ENCODE measurements around the gene SYT13. TPM values are rescaled to one million over a fixed set of nuclear protein-coding genes. Genes with fewer than 3 reads are reported as not detected.

The SYT13 gene
- polyA plus RNA-seq, 1 donor (not counting 4 experiments of a cell fraction or from before 2014, with no cell fraction given): not detected

GRCh38 chr11:45226901-45227300 is 59.2 kb downstream of the SYT13 start:
- TF ChIP-seq, protein P1, sequence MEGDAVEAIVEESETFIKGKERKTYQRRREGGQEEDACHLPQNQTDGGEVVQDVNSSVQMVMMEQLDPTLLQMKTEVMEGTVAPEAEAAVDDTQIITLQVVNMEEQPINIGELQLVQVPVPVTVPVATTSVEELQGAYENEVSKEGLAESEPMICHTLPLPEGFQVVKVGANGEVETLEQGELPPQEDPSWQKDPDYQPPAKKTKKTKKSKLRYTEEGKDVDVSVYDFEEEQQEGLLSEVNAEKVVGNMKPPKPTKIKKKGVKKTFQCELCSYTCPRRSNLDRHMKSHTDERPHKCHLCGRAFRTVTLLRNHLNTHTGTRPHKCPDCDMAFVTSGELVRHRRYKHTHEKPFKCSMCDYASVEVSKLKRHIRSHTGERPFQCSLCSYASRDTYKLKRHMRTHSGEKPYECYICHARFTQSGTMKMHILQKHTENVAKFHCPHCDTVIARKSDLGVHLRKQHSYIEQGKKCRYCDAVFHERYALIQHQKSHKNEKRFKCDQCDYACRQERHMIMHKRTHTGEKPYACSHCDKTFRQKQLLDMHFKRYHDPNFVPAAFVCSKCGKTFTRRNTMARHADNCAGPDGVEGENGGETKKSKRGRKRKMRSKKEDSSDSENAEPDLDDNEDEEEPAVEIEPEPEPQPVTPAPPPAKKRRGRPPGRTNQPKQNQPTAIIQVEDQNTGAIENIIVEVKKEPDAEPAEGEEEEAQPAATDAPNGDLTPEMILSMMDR (optimal IDR thresholded peaks at IDR 0.05 in 1 of 3, IDR thresholded peaks at IDR 0.05 in 1 of 3, conservative IDR thresholded peaks at IDR 0.05 in 1 of 3; ENCODE audit: extremely low read depth in 1 of 3, insufficient read depth in 2 of 3, low read length in 3 of 3): no peak
- TF ChIP-seq EZH2 (IDR thresholded peaks at IDR 0.05; ENCODE audit: low read length): no peak
- no peaks in the 10 kb centered on the region for H3K9me1 ChIP-seq (ENCODE audit: control insufficient read depth, extremely low read depth, insufficient read depth, low read length)
- no peak overlapping the region for H3K4me2 ChIP-seq (ENCODE audit: control insufficient read depth, extremely low read depth, insufficient read depth, low read depth, low read length)
- no peaks in the 10 kb centered on the region for H3K79me2 ChIP-seq (ENCODE audit: control insufficient read depth, insufficient read depth, low read length)
- no peaks in the 10 kb centered on the region for H3K9me3 ChIP-seq (ENCODE audit: control insufficient read depth, low read depth, low read length)
- DNase-seq (ENCODE audit: low read depth, low spot score) (no peak), FAIRE-seq (no peak)
- H3K9ac ChIP-seq (ENCODE audit: control insufficient read depth, extremely low read depth, insufficient read depth, low read length): no peak overlapping the region
- no peak overlapping the region for H2AFZ ChIP-seq (ENCODE audit: control insufficient read depth, low read length)
- no peak overlapping the region for H3K27ac ChIP-seq (ENCODE audit: control insufficient read depth, insufficient read depth, low read length)
- no peaks in the 10 kb centered on the region for H4K20me1 ChIP-seq (ENCODE audit: control insufficient read depth, extremely low read depth, insufficient read depth, low read length)
- H3K4me3 ChIP-seq (ENCODE audit: control insufficient read depth in 2 of 3, extremely low read depth in 1 of 3, insufficient read depth in 2 of 3, low read depth in 1 of 3, low read length in 3 of 3): no peak overlapping the region
- dilution Hi-C loops (cut with MboI; ENCODE audit: extremely low pct_ligation_motif_present, low sequenced_read_pairs): no loop called here
- H3K27me3 ChIP-seq (ENCODE audit: control insufficient read depth, extremely low read depth, insufficient read depth, low read length): no peaks in the 10 kb centered on the region
- no peaks in the 10 kb centered on the region for H3K36me3 ChIP-seq (ENCODE audit: control insufficient read depth in 2 of 2, extremely low read depth in 1 of 2, insufficient read depth in 2 of 2, low read length in 2 of 2)
- H3K4me1 ChIP-seq (ENCODE audit: control insufficient read depth, extremely low read depth, insufficient read depth, low read length): no peaks in the 10 kb centered on the region

DNA sequence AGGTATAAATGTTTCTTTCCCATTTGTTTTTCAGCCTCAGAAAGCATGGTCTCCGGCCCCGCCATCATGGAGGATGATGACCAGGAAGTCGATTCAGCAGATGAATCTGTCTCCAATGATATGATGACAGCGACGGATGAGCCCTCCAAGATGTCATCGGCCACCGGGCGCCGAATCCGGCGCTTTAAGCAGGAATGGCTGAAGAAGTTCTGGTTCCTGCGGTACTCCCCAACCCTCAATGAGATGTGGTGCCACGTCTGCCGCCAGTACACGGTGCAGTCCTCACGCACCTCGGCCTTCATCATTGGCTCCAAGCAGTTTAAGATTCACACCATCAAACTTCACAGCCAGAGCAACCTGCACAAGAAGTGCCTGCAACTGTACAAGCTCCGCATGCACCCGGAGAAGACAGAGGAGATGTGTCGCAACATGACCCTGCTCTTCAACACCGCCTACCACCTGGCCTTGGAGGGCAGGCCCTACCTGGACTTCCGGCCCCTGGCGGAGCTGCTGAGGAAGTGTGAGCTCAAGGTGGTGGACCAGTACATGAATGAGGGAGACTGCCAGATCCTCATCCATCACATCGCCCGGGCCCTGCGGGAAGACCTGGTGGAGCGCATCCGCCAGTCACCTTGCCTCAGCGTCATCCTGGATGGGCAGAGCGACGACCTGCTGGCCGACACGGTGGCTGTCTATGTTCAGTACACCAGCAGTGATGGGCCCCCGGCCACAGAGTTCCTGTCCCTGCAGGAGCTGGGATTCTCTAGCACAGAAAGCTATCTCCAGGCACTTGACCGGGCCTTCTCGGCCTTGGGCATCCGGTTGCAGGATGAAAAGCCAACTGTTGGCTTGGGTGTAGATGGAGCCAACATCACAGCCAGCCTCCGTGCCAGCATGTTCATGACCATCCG is 59.9 kb downstream of the SYT13 start:
- H3K4me3 ChIP-seq (ENCODE audit: control insufficient read depth in 2 of 3, extremely low read depth in 1 of 3, insufficient read depth in 2 of 3, low read depth in 1 of 3, low read length in 3 of 3): no peak overlapping the region
- no peak overlapping the region for H3K9ac ChIP-seq (ENCODE audit: control insufficient read depth, extremely low read depth, insufficient read depth, low read length)
- no peaks in the 10 kb centered on the region for H3K27me3 ChIP-seq (ENCODE audit: control insufficient read depth, extremely low read depth, insufficient read depth, low read length)
- no peaks in the 10 kb centered on the region for H4K20me1 ChIP-seq (ENCODE audit: control insufficient read depth, extremely low read depth, insufficient read depth, low read length)
- no peak overlapping the region for H3K27ac ChIP-seq (ENCODE audit: control insufficient read depth, insufficient read depth, low read length)
- no peaks in the 10 kb centered on the region for H3K79me2 ChIP-seq (ENCODE audit: control insufficient read depth, insufficient read depth, low read length)
- DNase-seq (ENCODE audit: low read depth, low spot score) (no peak), FAIRE-seq (no peak)
- no peak overlapping the region for H2AFZ ChIP-seq (ENCODE audit: control insufficient read depth, low read length)
- dilution Hi-C loops (cut with MboI; ENCODE audit: extremely low pct_ligation_motif_present, low sequenced_read_pairs): no loop called here
- H3K9me1 ChIP-seq (ENCODE audit: control insufficient read depth, extremely low read depth, insufficient read depth, low read length): no peaks in the 10 kb centered on the region
- no peaks in the 10 kb centered on the region for H3K36me3 ChIP-seq (ENCODE audit: control insufficient read depth in 2 of 2, extremely low read depth in 1 of 2, insufficient read depth in 2 of 2, low read length in 2 of 2)
- no peaks in the 10 kb centered on the region for H3K9me3 ChIP-seq (ENCODE audit: control insufficient read depth, low read depth, low read length)
- no peaks in the 10 kb centered on the region for H3K4me1 ChIP-seq (ENCODE audit: control insufficient read depth, extremely low read depth, insufficient read depth, low read length)
- TF ChIP-seq, protein P1 (optimal IDR thresholded peaks at IDR 0.05 in 1 of 3, IDR thresholded peaks at IDR 0.05 in 1 of 3, conservative IDR thresholded peaks at IDR 0.05 in 1 of 3; ENCODE audit: extremely low read depth in 1 of 3, insufficient read depth in 2 of 3, low read length in 3 of 3): no peak
- no peak for TF ChIP-seq EZH2 (IDR thresholded peaks at IDR 0.05; ENCODE audit: low read length)
- no peak overlapping the region for H3K4me2 ChIP-seq (ENCODE audit: control insufficient read depth, extremely low read depth, insufficient read depth, low read depth, low read length)

Data from keratinocyte (primary cell).